ENCODE results near the gene PITPNM2. TPM values are rescaled to one million over a fixed set of nuclear protein-coding genes. Genes with fewer than 3 reads are reported as not detected.

Gene PITPNM2
- total RNA-seq, 4 donors from 2014 or later: 10.4 to 24.4 (median 13.3) TPM

DNA sequence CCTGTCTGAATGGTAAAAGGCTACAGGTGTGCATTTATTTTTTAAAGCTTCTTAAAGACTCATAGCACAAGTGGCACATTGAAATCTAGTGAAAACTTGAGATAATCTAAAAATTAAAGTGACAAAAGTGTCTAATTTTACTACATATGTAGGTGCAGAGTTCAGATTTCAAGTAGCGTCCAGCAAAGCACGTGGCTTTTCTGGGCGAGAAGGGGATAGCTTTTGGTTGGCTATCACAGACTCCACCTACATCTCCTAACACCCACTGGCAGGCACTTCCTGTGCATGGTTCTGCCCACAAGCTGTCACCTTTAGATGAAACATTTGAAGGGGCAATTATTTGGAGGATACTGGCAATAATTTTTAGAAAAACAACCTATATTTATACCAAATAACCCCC, 1.9 kb upstream of the PITPNM2 start:
- peaks cover 0 to 10% (median 2%) of the 10 kb centered on the region in 4 donors for H3K36me3 ChIP-seq
- WGBS: 74% methylated on average over 3 of the region's 3 CpGs
- no peak overlapping the region for H3K27ac ChIP-seq (replicated peaks in 1 of 4)
- intact Hi-C loops (cut with DNase I): loop anchor here (5.0 to 10.0 kb wide), 2 partner anchors 79 to 178 kb away; partner anchors contain the start of genes MPHOSPH9, MTRFR and OGFOD2
- H3K9me3 ChIP-seq: no peaks in the 10 kb centered on the region
- peaks cover 19 to 41% (median 31%) of the 10 kb centered on the region in 4 donors for H3K4me1 ChIP-seq
- no peak for DNase-seq (ENCODE audit: extremely low spot score)
- TF ChIP-seq, protein P1, sequence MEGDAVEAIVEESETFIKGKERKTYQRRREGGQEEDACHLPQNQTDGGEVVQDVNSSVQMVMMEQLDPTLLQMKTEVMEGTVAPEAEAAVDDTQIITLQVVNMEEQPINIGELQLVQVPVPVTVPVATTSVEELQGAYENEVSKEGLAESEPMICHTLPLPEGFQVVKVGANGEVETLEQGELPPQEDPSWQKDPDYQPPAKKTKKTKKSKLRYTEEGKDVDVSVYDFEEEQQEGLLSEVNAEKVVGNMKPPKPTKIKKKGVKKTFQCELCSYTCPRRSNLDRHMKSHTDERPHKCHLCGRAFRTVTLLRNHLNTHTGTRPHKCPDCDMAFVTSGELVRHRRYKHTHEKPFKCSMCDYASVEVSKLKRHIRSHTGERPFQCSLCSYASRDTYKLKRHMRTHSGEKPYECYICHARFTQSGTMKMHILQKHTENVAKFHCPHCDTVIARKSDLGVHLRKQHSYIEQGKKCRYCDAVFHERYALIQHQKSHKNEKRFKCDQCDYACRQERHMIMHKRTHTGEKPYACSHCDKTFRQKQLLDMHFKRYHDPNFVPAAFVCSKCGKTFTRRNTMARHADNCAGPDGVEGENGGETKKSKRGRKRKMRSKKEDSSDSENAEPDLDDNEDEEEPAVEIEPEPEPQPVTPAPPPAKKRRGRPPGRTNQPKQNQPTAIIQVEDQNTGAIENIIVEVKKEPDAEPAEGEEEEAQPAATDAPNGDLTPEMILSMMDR (IDR thresholded peaks at IDR 0.05): no peak
- TF ChIP-seq POLR2A (IDR thresholded peaks at IDR 0.05; ENCODE audit: low read depth) (no peak), POLR2AphosphoS5 (IDR thresholded peaks at IDR 0.05) (no peak), EP300 (IDR thresholded peaks at IDR 0.05) (no peak)
- H3K4me3 ChIP-seq: no peak overlapping the region
- no peaks in the 10 kb centered on the region for H3K27me3 ChIP-seq

DNA sequence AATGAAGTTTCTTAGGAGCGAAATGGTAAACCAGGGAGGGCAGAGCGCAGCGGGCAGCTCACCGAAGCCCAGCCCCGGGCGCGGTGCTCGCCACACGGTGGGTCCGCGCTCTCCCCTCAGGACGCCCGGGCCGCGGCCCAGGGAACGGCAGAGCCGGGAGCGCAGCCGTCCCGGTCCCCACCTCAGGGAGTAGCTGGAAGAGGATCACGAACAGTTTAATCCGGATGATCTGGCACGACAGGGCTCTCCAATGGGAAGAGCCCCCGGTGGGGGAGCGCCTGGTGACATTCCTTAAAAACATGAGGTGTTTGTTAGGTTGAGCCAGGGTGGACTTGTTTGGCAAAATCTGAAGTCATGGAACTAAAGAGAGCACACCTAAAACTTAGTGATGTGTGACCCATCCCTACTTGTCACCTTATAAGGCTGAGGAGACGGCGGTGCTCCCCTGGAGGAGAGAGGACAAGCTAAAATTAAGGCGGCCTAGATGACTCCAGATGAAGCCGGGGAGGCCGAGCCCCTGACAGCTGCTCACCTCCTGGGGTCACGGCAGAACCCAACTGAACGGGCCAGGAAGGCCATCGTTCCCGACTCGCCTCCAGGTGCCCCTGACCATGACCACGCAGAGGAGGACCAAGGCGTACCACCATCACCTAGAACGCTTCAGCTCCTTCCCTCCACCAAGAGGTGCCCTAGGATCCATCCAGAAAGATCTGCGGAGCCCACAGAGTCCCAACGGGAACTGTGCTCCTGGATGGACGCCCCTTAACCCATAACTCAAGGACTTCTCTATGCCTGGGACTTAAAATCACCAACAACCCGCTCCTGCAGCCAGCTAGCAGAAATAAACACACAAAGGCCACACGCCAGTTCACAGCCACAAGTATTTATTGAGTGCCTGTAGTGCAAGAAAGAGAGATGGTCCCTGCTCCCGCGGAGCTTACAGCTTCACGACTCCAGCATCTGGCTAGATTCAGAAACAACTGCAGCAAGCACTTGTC, 866 bp upstream of the PITPNM2 start:
- 86% methylated on average over 18 of the region's 46 CpGs for WGBS
- peaks cover 0 to 10% (median 2%) of the 10 kb centered on the region in 4 donors for H3K36me3 ChIP-seq
- intact Hi-C loops (cut with DNase I): loop anchor here (1.0 to 10.0 kb wide), 3 partner anchors 81 to 177 kb away; partner anchors contain the start of genes MPHOSPH9, MTRFR and OGFOD2
- H3K9me3 ChIP-seq: no peaks in the 10 kb centered on the region
- TF ChIP-seq, protein P1 (IDR thresholded peaks at IDR 0.05): peak in 1 of 3 experiments; percentile 2
- no peak for TF ChIP-seq EP300 (IDR thresholded peaks at IDR 0.05)
- no peak for DNase-seq (ENCODE audit: extremely low spot score)
- peaks cover 19 to 51% (median 34%) of the 10 kb centered on the region in 4 donors for H3K4me1 ChIP-seq
- H3K27me3 ChIP-seq: no peaks in the 10 kb centered on the region
- H3K27ac ChIP-seq (replicated peaks in 1 of 4): peak overlapping the region; percentile 86 to 94 (median 91)
- peak overlapping the region; percentile 68 to 88 (median 82) for H3K4me3 ChIP-seq

DNA sequence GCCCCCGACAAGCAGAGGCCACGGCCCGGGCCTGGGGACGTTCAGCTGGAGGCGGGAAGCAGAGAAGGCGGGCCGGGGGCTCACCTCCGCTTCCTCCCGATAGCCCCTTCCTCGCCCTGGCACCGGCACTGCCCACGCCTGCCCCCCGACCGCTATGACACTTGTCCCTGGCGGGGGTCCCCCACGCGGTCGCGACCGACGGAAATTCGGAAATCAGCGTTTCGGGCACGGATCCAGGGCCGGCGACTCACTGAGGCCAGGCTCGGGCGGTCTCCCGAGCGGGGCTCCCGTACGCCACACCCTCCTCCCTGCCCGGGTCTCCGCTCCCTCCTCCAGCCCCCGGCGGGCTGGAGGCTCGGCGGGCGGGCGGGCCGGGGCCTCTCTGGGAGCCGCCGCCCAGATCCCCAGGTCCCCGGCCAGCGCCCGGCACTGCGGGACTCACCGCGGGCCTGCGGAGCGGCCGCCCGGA, 581 bp downstream of the PITPNM2 start:
- TF ChIP-seq EP300 (IDR thresholded peaks at IDR 0.05) (no peak), POLR2AphosphoS5 (IDR thresholded peaks at IDR 0.05) (no peak), POLR2A (IDR thresholded peaks at IDR 0.05; ENCODE audit: low read depth) (no peak)
- TF ChIP-seq, protein P1 (IDR thresholded peaks at IDR 0.05): no peak
- H3K27ac ChIP-seq (replicated peaks in 1 of 4): peak overlapping the region; percentile 86 to 93 (median 88)
- 8% methylated on average over 31 of the region's 54 CpGs for WGBS
- no peaks in the 10 kb centered on the region for H3K9me3 ChIP-seq
- peaks cover 19 to 51% (median 34%) of the 10 kb centered on the region in 4 donors for H3K4me1 ChIP-seq
- no peaks in the 10 kb centered on the region for H3K27me3 ChIP-seq
- peak overlapping the region; percentile 68 to 88 (median 82) for H3K4me3 ChIP-seq
- intact Hi-C loops (cut with DNase I): loop anchor here (5.0 to 10.0 kb wide), 2 partner anchors 82 to 176 kb away; partner anchors contain the start of genes MPHOSPH9, MTRFR and OGFOD2
- no peaks in the 10 kb centered on the region for H3K36me3 ChIP-seq
- no peak for DNase-seq (ENCODE audit: extremely low spot score)

DNA sequence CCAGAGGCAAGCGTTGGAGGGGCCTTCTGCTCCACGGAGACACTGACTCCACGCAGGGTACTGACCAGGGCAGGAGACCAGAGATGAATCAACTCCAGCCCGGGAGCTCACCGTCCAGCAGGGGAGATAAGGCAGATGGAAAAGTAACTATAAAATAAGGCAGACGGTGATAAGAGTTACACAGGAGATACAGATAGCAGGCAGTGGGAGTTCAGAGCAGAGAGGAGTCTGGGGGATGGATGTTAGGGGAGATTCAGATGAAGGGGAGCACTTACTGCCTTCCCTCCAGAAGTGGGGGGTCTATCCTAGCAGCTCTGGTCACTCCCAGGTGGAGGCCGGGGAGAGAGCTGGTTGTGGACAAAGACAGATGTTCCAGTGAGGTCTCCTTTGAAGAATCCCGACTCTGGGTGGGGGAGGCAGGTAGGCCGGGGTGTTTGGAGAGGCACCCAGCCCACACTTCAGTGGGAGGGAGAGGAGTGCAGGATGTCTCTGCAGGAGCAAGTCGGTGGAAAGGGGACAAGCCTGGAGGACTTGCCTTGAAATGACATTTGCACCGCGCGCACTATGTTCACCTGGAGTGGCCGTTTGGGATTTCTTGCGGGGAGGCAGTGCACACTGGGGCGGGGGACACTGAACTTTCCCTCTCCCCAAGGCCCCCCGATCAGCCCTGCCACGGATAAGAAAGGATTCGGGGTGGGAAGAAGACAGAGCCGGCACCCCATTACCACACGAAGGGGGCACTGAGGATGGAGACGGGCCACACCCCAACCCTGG, 1.2 kb downstream of the PITPNM2 start:
- H3K4me3 ChIP-seq: peak overlapping the region; percentile 68 to 88 (median 82)
- H3K27me3 ChIP-seq: no peaks in the 10 kb centered on the region
- peaks cover 19 to 56% (median 34%) of the 10 kb centered on the region in 4 donors for H3K4me1 ChIP-seq
- intact Hi-C loops (cut with DNase I): loop anchor here (5.0 to 10.0 kb wide), 2 partner anchors 83 to 175 kb away; partner anchors contain the start of genes MPHOSPH9, MTRFR and OGFOD2
- 43% methylated on average over 22 of the region's 22 CpGs for WGBS
- DNase-seq (ENCODE audit: extremely low spot score): no peak
- peak overlapping the region; percentile 86 to 93 (median 88) for H3K27ac ChIP-seq (replicated peaks in 1 of 4)
- TF ChIP-seq POLR2AphosphoS5 (IDR thresholded peaks at IDR 0.05) (no peak), EP300 (IDR thresholded peaks at IDR 0.05) (no peak)
- no peaks in the 10 kb centered on the region for H3K36me3 ChIP-seq
- H3K9me3 ChIP-seq: no peaks in the 10 kb centered on the region

Data from esophagus muscularis mucosa (tissue), 4 donors.